Left ventricle myocardium superior (tissue), 1 donor: ENCODE results near the gene TTC9. TPM values are rescaled to one million over a fixed set of nuclear protein-coding genes. Genes with fewer than 3 reads are reported as not detected.

Source experiments
- ATAC-seq: fragments of 200-7000 bp; cut with Tn5 transposase; one replicate; pipeline ENCODE4 v1.9.1; 2020; ENCODE audit warnings: mild to moderate bottlenecking, moderate library complexity
- DNase-seq: peaks from one replicate; pipeline ENCODE4 v3.0.0-alpha.2; 2020
- intact Hi-C: fragments of 100-400 bp; cut with micrococcal nuclease; formaldehyde crosslinking; loops from one replicate; pipeline ENCODE4 v1.11.0; 2022
- total RNA-seq: library from RNA; stranded (reverse); fragmentation: NEBNext Ultra II Directional; extraction: Animal tissue kit (Norgen Biotek cat#: 25700); gene quantifications from one replicate; pipeline ENCODE4 v1.2.1, GENCODE V29; 2021
- donor health status: DM: no; HTN: yes; CAD: no; lungs with severe emphysema.

The TTC9 gene
- total RNA-seq, 1 donor from 2014 or later = 0.67 TPM

- intact Hi-C loops = no loop called here
- DNase-seq = no peak
- ATAC-seq = no peak
These were observed 65.7 kb downstream of the TTC9 start for GRCh38 chr14:70707138-70708038.

GRCh38 chr14:70708717-70709570 lies 67.2 kb downstream of the TTC9 start:
- no peak for ATAC-seq
- intact Hi-C loops = no loop called here
- no peak for DNase-seq

- no peak for DNase-seq
- no peak for ATAC-seq
- intact Hi-C loops = loop anchor here (5.0 kb wide), 1 partner anchor 88 kb away; no protein-coding TSS in a partner anchor
These were observed 68.1 kb downstream of the TTC9 start for GRCh38 chr14:70709726-70710382.

GRCh38 chr14:70711451-70711850 lies 69.7 kb downstream of the TTC9 start:
- DNase-seq (no peak), ATAC-seq (no peak)
- intact Hi-C loops = loop anchor here (5.0 kb wide), 1 partner anchor 89 kb away; no protein-coding TSS in a partner anchor

- ATAC-seq (no peak), DNase-seq (no peak)
- intact Hi-C loops = loop anchor here (5.0 kb wide), 1 partner anchor 91 kb away; no protein-coding TSS in a partner anchor
These were observed 71.4 kb downstream of the TTC9 start for GRCh38 chr14:70713096-70713495.

- intact Hi-C loops = loop anchor here (5.0 kb wide), 1 partner anchor 91 kb away; no protein-coding TSS in a partner anchor
- DNase-seq (no peak), ATAC-seq (peak; percentile 34)
These were observed 71.8 kb downstream of the TTC9 start for GRCh38 chr14:70713511-70713916.

GRCh38 chr14:70714055-70714550 lies 72.4 kb downstream of the TTC9 start:
- intact Hi-C loops = loop anchor here (5.0 kb wide), 1 partner anchor 92 kb away; no protein-coding TSS in a partner anchor
- ATAC-seq (peak; percentile 38), DNase-seq (no peak)

GRCh38 chr14:70716483-70716882 lies 74.8 kb downstream of the TTC9 start:
- no peak for ATAC-seq
- no peak for DNase-seq
- intact Hi-C loops = no loop called here

GRCh38 chr14:70716958-70717357 lies 75.2 kb downstream of the TTC9 start:
- DNase-seq (no peak), ATAC-seq (no peak)
- intact Hi-C loops = no loop called here

GRCh38 chr14:70718383-70719118 lies 76.8 kb downstream of the TTC9 start:
- intact Hi-C loops = no loop called here
- ATAC-seq (no peak), DNase-seq (no peak)

- DNase-seq = no peak
- intact Hi-C loops = no loop called here
- ATAC-seq = no peak
These were observed 79.8 kb downstream of the TTC9 start for GRCh38 chr14:70721542-70721941.

GRCh38 chr14:70722418-70722817 lies 80.7 kb downstream of the TTC9 start:
- no peak for ATAC-seq
- intact Hi-C loops = no loop called here
- DNase-seq = no peak

GRCh38 chr14:70723276-70723675 lies 81.6 kb downstream of the TTC9 start:
- ATAC-seq (no peak), DNase-seq (no peak)
- intact Hi-C loops = no loop called here

- intact Hi-C loops = no loop called here
- ATAC-seq = no peak
These were observed 82.4 kb downstream of the TTC9 start for GRCh38 chr14:70724110-70724509.

GRCh38 chr14:70724944-70725343 lies 83.2 kb downstream of the TTC9 start:
- no peak for ATAC-seq
- no peak for DNase-seq
- intact Hi-C loops = no loop called here

More at GRCh38 chr14:70724110-70724509, 82.4 kb downstream of the TTC9 start:
- DNase-seq = no peak
